Inflammatory macrophage (primary cell): Measurements from ENCODE around the gene OXCT1.
"Not testable (repeated sequence)": the region's sequence is repeated elsewhere in the genome, so short reads cannot be mapped to it uniquely, and the experiment has no call there.

ENCODE experiments used
- DNase-seq, 2 donors: peaks; one replicate each; pipeline ENCODE4 v3.0.0-alpha.2; 2020 to 2022

OXCT1 gene

GRCh38 chr5:41871852-41872251 is 1.6 kb upstream of the OXCT1 start:
- no peak for DNase-seq

- no peak for DNase-seq
These were observed 413 bp upstream of the OXCT1 start for GRCh38 chr5:41870627-41871048.

GRCh38 chr5:41869151-41869723 is 988 bp downstream of the OXCT1 start:
- no peak for DNase-seq

- DNase-seq = no peak
These were observed 6.2 kb downstream of the OXCT1 start for GRCh38 chr5:41863871-41864486.

GRCh38 chr5:41858890-41859289 is 11.3 kb downstream of the OXCT1 start:
- no peak for DNase-seq

- no peak for DNase-seq
These were observed 12.2 kb downstream of the OXCT1 start for GRCh38 chr5:41857989-41858388.

- DNase-seq = peak; percentile 75 to 76
These were observed 13.4 kb downstream of the OXCT1 start for GRCh38 chr5:41856644-41857491.

- no peak for DNase-seq
These were observed 17.9 kb downstream of the OXCT1 start for GRCh38 chr5:41852293-41852692.

- DNase-seq = no peak
These were observed 19.1 kb downstream of the OXCT1 start for GRCh38 chr5:41851116-41851515.

- DNase-seq = no peak
These were observed 21.2 kb downstream of the OXCT1 start for GRCh38 chr5:41848983-41849382.

- DNase-seq = not testable (repeated sequence)
These were observed 24.5 kb downstream of the OXCT1 start for GRCh38 chr5:41845751-41846150.

GRCh38 chr5:41844502-41844901 is 25.7 kb downstream of the OXCT1 start:
- no peak for DNase-seq

GRCh38 chr5:41843456-41844370 is 26.5 kb downstream of the OXCT1 start:
- DNase-seq = peak; percentile 48 to 65

- no peak for DNase-seq
These were observed 27.4 kb downstream of the OXCT1 start for GRCh38 chr5:41842777-41843176.

- no peak for DNase-seq
These were observed 28.9 kb downstream of the OXCT1 start for GRCh38 chr5:41841325-41841724.

GRCh38 chr5:41840251-41840650 is 30.0 kb downstream of the OXCT1 start:
- no peak for DNase-seq

GRCh38 chr5:41837793-41838192 is 32.4 kb downstream of the OXCT1 start:
- no peak for DNase-seq

- no peak for DNase-seq
These were observed 34.6 kb downstream of the OXCT1 start for GRCh38 chr5:41835645-41836044.

GRCh38 chr5:41834506-41834905 is 35.7 kb downstream of the OXCT1 start:
- DNase-seq = no peak

GRCh38 chr5:41832430-41832829 is 37.8 kb downstream of the OXCT1 start:
- no peak for DNase-seq

- no peak for DNase-seq
These were observed 39.1 kb downstream of the OXCT1 start for GRCh38 chr5:41831155-41831554.

GRCh38 chr5:41827792-41828191 is 42.4 kb downstream of the OXCT1 start:
- no peak for DNase-seq

- DNase-seq = no peak
These were observed 48.2 kb downstream of the OXCT1 start for GRCh38 chr5:41822036-41822435.
